Measurements from ENCODE around the gene POU2F1.
"Not testable (repeated sequence)": the region's sequence is repeated elsewhere in the genome, so short reads cannot be mapped to it uniquely, and the experiment has no call there.

The POU2F1 gene

GRCh38 chr1:167317463-167317862 lies 96.8 kb downstream of the POU2F1 start:
- TF ChIP-seq CTCF (conservative IDR thresholded peaks at IDR 0.05; ENCODE audit: control insufficient read depth, insufficient read depth, low read depth, low read length) = no peak
- DNase-seq (ENCODE audit: low read depth) = no peak
- no peak overlapping the region for H3K4me3 ChIP-seq (ENCODE audit: control insufficient read depth, low read depth, low read length)

GRCh38 chr1:167319206-167319605 lies 98.5 kb downstream of the POU2F1 start:
- DNase-seq (ENCODE audit: low read depth) = not testable (repeated sequence)

GRCh38 chr1:167322483-167322882 lies 101.8 kb downstream of the POU2F1 start:
- H3K4me3 ChIP-seq (ENCODE audit: control insufficient read depth, low read depth, low read length) = no peak overlapping the region
- no peak for DNase-seq (ENCODE audit: low read depth)
- TF ChIP-seq CTCF (conservative IDR thresholded peaks at IDR 0.05; ENCODE audit: control insufficient read depth, insufficient read depth, low read depth, low read length) = no peak

More at GRCh38 chr1:167319206-167319605, 98.5 kb downstream of the POU2F1 start:
- not testable (repeated sequence) for H3K4me3 ChIP-seq (ENCODE audit: control insufficient read depth, low read depth, low read length)

- TF ChIP-seq CTCF (conservative IDR thresholded peaks at IDR 0.05; ENCODE audit: control insufficient read depth, insufficient read depth, low read depth, low read length) = no peak
- no peak for DNase-seq (ENCODE audit: low read depth)
- no peak overlapping the region for H3K4me3 ChIP-seq (ENCODE audit: control insufficient read depth, low read depth, low read length)
These were observed 104.5 kb downstream of the POU2F1 start for GRCh38 chr1:167325151-167325550.

DNA sequence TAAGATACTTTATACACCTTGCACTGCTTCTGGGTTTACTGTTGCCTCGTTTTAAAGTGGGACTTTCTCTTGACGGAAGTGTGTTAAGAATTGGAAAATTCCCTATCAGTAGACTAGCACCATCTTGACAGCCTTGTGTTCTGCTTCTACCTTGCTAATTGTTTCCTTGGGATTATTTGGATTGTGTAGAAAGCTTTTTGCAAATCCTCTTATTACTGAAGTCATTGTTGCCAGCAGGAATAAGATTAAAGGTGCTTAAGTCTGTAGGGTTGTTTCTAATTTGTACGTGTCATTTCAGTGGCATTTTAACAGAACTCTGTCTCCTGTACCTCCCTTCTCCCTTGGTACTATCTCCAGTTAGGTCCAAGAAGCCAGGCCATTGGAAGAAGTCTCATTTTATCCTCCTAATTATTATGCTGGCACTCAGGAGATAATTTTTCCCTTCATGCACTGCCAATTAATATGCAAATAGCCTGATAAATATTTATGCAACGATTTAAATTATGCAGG lies 107.7 kb downstream of the POU2F1 start:
- no peak for TF ChIP-seq CTCF (conservative IDR thresholded peaks at IDR 0.05; ENCODE audit: control insufficient read depth, insufficient read depth, low read depth, low read length)
- no peak for DNase-seq (ENCODE audit: low read depth)
- H3K4me3 ChIP-seq (ENCODE audit: control insufficient read depth, low read depth, low read length) = no peak overlapping the region

DNA sequence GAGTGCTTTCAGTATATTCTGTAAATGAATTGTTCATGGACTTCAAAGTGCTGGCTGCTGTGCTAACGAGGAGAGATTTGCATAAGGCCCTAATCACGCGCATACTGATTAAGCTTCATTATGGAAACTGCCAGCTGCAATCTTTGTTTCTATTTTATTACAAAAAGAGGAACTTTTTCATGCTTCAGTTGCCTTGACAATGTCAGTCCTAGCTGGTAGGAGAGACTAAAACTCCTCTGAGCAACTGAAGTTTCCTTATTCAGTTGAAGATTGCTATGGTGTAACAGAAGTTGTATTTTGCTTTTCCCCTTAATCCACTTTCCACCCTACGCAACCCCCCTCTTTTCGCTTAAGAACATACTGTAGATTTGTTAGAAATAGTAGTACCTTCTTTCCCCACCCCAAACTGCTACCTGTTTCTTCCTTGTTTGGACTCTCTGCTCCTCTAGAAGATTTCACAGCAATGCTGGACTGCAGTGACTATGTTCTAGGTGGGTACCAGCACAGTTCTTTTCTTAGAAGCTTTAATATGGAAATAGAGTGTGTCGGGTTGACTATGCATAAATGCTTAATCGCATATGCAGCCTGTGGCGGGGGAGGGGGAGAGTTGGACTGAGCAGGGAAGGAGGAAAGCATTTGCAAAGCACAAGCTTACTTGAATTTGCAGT lies 108.3 kb downstream of the POU2F1 start:
- DNase-seq (ENCODE audit: low read depth) = no peak
- TF ChIP-seq CTCF (conservative IDR thresholded peaks at IDR 0.05; ENCODE audit: control insufficient read depth, insufficient read depth, low read depth, low read length) = no peak
- no peak overlapping the region for H3K4me3 ChIP-seq (ENCODE audit: control insufficient read depth, low read depth, low read length)

DNA sequence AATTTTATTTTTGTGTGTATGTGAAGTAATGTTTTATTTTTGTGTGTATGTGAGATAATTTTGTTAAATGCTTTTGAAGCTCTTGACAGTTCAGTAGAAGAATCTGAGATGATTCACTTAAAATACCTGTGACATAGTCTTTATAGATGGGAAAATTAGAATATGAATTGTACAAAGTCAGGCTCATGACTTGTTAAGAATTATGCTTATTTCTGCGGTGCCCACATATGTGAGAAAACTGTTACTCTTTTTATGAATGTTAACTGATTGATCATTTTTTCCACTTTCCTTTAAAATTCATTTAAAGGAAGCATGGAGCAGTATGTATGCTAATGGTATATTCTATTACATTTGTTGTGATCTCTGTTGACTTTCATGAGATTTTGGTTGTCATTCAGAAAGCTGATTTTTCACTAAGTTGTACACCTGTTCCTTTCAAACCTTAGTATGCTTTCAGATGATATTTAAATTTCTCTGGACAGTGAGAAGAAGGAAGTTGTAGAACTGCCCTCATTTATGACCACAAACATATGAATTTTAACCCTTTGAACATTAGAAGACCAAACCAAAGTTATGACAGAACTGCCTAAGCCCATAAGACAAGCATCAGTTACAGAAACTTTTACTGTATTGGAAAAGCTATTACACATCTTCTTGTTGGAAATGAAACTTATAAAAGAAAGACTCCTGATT lies 110.1 kb downstream of the POU2F1 start:
- H3K4me3 ChIP-seq (ENCODE audit: control insufficient read depth, low read depth, low read length) = no peak overlapping the region
- no peak for DNase-seq (ENCODE audit: low read depth)
- TF ChIP-seq CTCF (conservative IDR thresholded peaks at IDR 0.05; ENCODE audit: control insufficient read depth, insufficient read depth, low read depth, low read length) = no peak
